ENCODE results near the gene PRKAG1. TPM values are rescaled to one million over a fixed set of nuclear protein-coding genes. Genes with fewer than 3 reads are reported as not detected.

PRKAG1 gene
- total RNA-seq, 1 experiment from 2014 or later, result 41.6 TPM

- POLR2A ChIA-PET, result interaction anchor here (1.0 kb wide), 1 partner anchor 16 kb away, joined by 4 read pairs; the partner anchor contains the start of gene ARF3
- Mint-ChIP-seq H3K27ac (no peak overlapping the region), H3K4me1 (peaks cover 33% of the 10 kb centered on the region), H3K27me3 (ENCODE audit: low read depth) (peaks cover 100% of the 10 kb centered on the region), H3K4me3 (no peak overlapping the region), H3K9me3 (no peaks in the 10 kb centered on the region), H3K36me3 (no peaks in the 10 kb centered on the region)
- ATAC-seq (no peak), DNase-seq (ENCODE audit: low spot score) (no peak)
- TF ChIP-seq ZNF416 (CRISPR knock-in tag; IDR thresholded peaks at IDR 0.05) (no peak), ZNF263 (CRISPR knock-in tag; IDR thresholded peaks at IDR 0.05; ENCODE audit: low read depth) (no peak), ETV6 (CRISPR knock-in tag; IDR thresholded peaks at IDR 0.05) (no peak), ESRRA (CRISPR knock-in tag; IDR thresholded peaks at IDR 0.05; ENCODE audit: borderline replicate concordance) (no peak), E2F1 (CRISPR knock-in tag; IDR thresholded peaks at IDR 0.05) (no peak), ZMAT4 (CRISPR knock-in tag; IDR thresholded peaks at IDR 0.05) (no peak), MYBL2 (CRISPR knock-in tag; IDR thresholded peaks at IDR 0.05) (no peak), ZNF317 (CRISPR knock-in tag; IDR thresholded peaks at IDR 0.05; ENCODE audit: borderline replicate concordance, low read depth) (no peak), NFYB (CRISPR knock-in tag; conservative IDR thresholded peaks at IDR 0.05; ENCODE audit: low read depth) (no peak), CDX4 (CRISPR knock-in tag; IDR thresholded peaks at IDR 0.05; ENCODE audit: borderline replicate concordance) (no peak), ATF6 (CRISPR knock-in tag; IDR thresholded peaks at IDR 0.05) (no peak), MXD4 (CRISPR knock-in tag; IDR thresholded peaks at IDR 0.05; ENCODE audit: borderline replicate concordance) (no peak), ZNF425 (CRISPR knock-in tag; conservative IDR thresholded peaks at IDR 0.05) (no peak), TEAD1 (CRISPR knock-in tag; IDR thresholded peaks at IDR 0.05) (no peak), ZNF512 (CRISPR knock-in tag; IDR thresholded peaks at IDR 0.05; ENCODE audit: borderline replicate concordance) (no peak), AR (CRISPR knock-in tag; IDR thresholded peaks at IDR 0.05) (no peak), FOXK1 (CRISPR knock-in tag; IDR thresholded peaks at IDR 0.05) (no peak), FOXJ3 (CRISPR knock-in tag; IDR thresholded peaks at IDR 0.05; ENCODE audit: borderline replicate concordance) (no peak), IRF1 (CRISPR knock-in tag; IDR thresholded peaks at IDR 0.05) (no peak), STAT6 (CRISPR knock-in tag; conservative IDR thresholded peaks at IDR 0.05; ENCODE audit: low read depth) (no peak)
- CTCF ChIA-PET, result interaction anchor here (0.6 to 11.0 kb wide), 15 partner anchors 8 to 369 kb away, joined by 3 to 164 read pairs (median 5); partner anchors contain the start of genes ARF3, DDN, DDX23 and FKBP11
Observed at GRCh38 chr12:48973531-48973930, 45.0 kb downstream of the PRKAG1 start.
